Erythroblast (primary cell): Measurements from ENCODE around the gene HFM1.
"Not testable (repeated sequence)": the region's sequence is repeated elsewhere in the genome, so short reads cannot be mapped to it uniquely, and the experiment has no call there.

ENCODE experiments used
- GATA1 ChIP-seq: IDR thresholded peaks from 2 replicates; pipeline ENCODE4 v1.6.1; 2011; ENCODE audit warnings: low read depth, mild to moderate bottlenecking, control low read depth, low read length, moderate library complexity
- POLR2A ChIP-seq: IDR thresholded peaks from 2 replicates; pipeline ENCODE4 v1.6.1; 2011; ENCODE audit warnings: mild to moderate bottlenecking, low read length

- not testable (repeated sequence) for TF ChIP-seq POLR2A, GATA1
Observed at GRCh38 chr1:91286962-91287317, 117.7 kb downstream of the HFM1 start.
